Measurements from ENCODE around the gene B3GAT1. TPM values are rescaled to one million over a fixed set of nuclear protein-coding genes. Genes with fewer than 3 reads are reported as not detected.
A peak's percentile ranks its signal among the peaks of the same experiment; 100 is the strongest.

Gene B3GAT1
- total RNA-seq, 2 experiments from 2014 or later: 0.33 to 0.61 TPM

DNA sequence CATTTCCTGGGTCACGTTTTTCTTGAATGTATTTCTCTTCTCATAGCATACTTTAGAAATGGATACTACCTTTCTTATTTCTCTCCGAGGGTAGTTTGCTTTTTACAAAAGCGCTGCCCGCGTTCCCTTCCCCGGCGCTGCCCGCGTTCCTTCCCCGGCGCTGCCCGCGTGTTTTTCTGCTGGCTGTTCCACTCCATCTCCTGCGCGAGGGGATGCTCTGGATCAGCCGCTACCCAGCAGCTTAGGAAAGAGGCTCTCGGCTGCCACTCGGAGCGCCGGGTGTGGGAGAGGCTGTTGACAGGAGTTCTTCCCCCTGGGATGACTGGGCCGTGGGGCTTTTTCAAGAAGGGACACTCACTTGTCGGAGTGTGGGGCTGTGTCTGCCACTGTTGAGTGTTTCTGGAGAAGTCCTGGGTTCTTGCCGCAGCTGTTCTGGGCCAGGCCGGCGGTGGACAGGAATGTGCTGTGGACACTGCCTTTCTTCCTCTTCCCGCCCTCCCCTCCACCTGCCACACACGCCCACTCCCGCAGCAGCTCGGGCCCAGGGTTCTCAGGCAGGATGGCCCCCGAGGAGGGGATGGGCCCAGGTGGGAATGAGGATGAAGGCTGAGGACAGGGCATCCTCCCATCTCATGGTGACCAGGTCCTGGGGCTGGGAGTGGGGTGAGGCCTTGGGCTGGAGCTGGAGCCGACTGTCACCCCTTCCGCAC lies 49.7 kb downstream of the B3GAT1 start:
- Mint-ChIP-seq H3K9me3 (ENCODE audit: low read depth) (no peaks in the 10 kb centered on the region), H3K4me1 (peaks cover 14% of the 10 kb centered on the region), H3K27me3 (peaks cover 4% of the 10 kb centered on the region), H3K27ac (no peak overlapping the region), H3K36me3 (no peaks in the 10 kb centered on the region), H3K4me3 (no peak overlapping the region)
- CTCF ChIA-PET: no interaction called here
- ATAC-seq (no peak), DNase-seq (no peak)

DNA sequence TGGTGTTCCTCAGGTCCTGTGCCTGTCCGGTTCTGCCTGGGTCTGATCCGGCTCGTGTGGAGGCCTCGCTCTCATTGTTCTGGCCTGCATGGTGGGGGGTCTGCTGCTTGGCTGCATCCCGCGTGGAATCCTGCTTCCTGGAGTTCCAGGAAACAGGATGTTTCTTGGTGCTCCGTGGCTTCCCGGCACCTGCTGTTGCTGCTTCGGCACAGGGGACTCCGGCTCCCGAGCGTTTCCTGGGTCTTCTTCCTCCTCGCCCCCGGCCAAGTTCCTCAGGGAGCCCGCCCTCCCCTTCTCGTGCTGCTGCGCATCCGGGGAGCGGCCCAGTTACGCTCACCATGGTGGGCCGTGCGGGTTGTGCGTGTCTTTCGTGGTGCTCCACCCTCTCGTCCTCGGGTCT lies 50.4 kb downstream of the B3GAT1 start:
- CTCF ChIA-PET: no interaction called here
- Mint-ChIP-seq H3K27me3 (peaks cover 4% of the 10 kb centered on the region), H3K4me1 (peaks cover 14% of the 10 kb centered on the region), H3K36me3 (no peaks in the 10 kb centered on the region), H3K4me3 (no peak overlapping the region), H3K9me3 (ENCODE audit: low read depth) (no peaks in the 10 kb centered on the region), H3K27ac (no peak overlapping the region)
- no peak for ATAC-seq
- no peak for DNase-seq

DNA sequence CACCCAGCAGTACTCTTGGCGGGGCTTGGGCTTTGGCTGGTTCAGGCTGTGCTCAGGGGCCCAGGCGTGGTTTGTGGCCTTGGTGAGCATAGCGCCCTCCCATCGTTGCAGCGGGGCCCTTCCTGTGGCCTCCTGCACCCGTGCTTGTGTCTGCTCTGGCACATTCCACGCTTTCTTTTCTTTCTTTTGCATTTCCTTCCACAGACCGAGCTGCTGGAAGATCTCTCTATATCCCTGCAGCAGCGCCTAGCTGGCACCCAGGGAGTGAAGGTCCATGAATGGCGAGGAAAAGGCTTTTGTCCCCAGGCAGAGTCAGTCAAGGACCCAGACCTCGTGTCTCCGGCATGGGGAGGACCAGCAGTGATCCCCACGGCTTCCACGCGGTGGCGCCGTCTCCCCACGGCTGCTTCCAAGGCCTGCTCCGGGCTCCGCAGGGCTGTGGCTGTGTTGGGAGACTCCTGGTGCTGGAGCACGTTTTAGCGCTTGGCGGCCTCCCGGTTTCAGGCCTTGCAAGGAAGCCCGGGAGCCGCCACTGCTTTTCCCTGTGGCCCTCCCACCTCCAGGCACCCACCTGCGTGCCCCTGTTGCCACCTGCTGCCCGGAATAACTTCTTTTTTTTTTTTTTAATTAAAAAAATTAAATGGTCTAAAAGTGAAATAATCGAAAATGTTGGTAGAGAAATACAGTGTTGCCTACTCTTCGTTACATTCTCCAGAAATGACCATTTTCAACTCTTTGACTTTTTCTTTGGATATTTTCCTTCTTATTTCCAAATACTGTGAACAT lies 51.8 kb downstream of the B3GAT1 start:
- H3K27ac Mint-ChIP-seq: no peak overlapping the region
- peak; percentile 82 for DNase-seq
- H3K9me3 Mint-ChIP-seq (ENCODE audit: low read depth): no peaks in the 10 kb centered on the region
- CTCF ChIA-PET: interaction anchor here (1.1 to 1.4 kb wide), 2 partner anchors 11 to 98 kb away, joined by 3 to 4 read pairs; no protein-coding TSS in a partner anchor
- peaks cover 4% of the 10 kb centered on the region for H3K27me3 Mint-ChIP-seq
- peak; percentile 99 for ATAC-seq
- no peaks in the 10 kb centered on the region for H3K36me3 Mint-ChIP-seq
- no peak overlapping the region for H3K4me3 Mint-ChIP-seq
- H3K4me1 Mint-ChIP-seq: peaks cover 14% of the 10 kb centered on the region

DNA sequence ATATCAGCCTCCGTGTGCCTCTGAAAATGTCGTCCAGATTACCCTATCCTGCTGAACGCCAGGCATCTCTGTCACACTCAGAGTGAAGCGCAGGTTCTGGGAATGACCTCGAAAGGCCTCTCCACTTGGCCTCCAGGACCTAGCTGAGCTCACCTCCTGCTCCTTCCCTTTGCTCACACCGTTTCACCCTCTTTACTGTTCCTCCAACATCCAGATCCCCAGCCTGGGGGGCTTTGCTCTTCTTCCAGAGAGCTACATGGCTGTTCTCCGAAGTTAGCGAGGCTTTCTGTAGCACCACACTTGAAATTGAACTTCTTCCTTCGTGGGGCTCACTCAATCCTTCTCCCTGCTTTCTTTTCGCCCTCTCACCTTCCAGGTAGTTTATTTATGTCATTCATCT lies 52.4 kb downstream of the B3GAT1 start:
- peaks cover 7% of the 10 kb centered on the region for H3K27me3 Mint-ChIP-seq
- H3K4me3 Mint-ChIP-seq: no peak overlapping the region
- H3K9me3 Mint-ChIP-seq (ENCODE audit: low read depth): no peaks in the 10 kb centered on the region
- CTCF ChIA-PET: interaction anchor here (1.1 to 1.4 kb wide), 2 partner anchors 10 to 98 kb away, joined by 3 to 4 read pairs; no protein-coding TSS in a partner anchor
- DNase-seq (no peak), ATAC-seq (no peak)
- peaks cover 14% of the 10 kb centered on the region for H3K4me1 Mint-ChIP-seq
- H3K36me3 Mint-ChIP-seq: no peaks in the 10 kb centered on the region
- H3K27ac Mint-ChIP-seq: no peak overlapping the region

DNA sequence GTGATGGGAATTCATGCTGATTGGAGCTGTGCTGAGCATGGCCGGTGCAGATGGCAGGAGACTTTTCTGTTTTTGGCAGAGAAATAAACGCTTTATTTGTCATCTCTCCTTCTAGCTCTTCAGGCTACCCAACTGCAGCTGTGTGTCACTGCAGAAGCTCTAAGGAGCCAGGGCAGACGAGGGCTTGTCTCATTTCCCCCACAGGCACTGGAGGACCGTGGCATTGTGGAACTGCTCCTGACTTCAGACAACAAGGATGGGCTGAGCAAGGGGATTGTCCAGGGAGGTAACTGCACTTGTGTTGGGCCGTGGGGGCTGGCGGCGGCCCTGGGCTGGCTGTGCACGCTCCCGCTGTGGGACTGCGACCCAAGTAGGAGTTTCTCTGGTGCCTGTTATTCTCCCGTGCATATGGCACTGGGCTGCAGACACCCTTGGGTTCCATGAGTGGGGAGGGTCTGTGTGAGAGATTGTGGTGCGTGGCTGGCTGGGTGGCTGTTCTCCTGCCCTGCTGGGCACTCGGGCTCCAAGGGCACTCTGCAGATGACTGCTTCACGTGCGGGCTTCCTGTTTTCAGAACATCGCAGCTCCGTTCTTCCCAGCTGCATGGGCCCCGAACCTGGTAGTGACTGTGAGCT lies 53.1 kb downstream of the B3GAT1 start:
- CTCF ChIA-PET: interaction anchor here (1.1 to 1.4 kb wide), 2 partner anchors 10 to 97 kb away, joined by 3 to 4 read pairs; no protein-coding TSS in a partner anchor
- Mint-ChIP-seq H3K9me3 (ENCODE audit: low read depth) (no peaks in the 10 kb centered on the region), H3K27ac (no peak overlapping the region), H3K4me1 (peaks cover 14% of the 10 kb centered on the region), H3K36me3 (no peaks in the 10 kb centered on the region), H3K4me3 (no peak overlapping the region), H3K27me3 (peaks cover 7% of the 10 kb centered on the region)
- no peak for DNase-seq
- no peak for ATAC-seq

DNA sequence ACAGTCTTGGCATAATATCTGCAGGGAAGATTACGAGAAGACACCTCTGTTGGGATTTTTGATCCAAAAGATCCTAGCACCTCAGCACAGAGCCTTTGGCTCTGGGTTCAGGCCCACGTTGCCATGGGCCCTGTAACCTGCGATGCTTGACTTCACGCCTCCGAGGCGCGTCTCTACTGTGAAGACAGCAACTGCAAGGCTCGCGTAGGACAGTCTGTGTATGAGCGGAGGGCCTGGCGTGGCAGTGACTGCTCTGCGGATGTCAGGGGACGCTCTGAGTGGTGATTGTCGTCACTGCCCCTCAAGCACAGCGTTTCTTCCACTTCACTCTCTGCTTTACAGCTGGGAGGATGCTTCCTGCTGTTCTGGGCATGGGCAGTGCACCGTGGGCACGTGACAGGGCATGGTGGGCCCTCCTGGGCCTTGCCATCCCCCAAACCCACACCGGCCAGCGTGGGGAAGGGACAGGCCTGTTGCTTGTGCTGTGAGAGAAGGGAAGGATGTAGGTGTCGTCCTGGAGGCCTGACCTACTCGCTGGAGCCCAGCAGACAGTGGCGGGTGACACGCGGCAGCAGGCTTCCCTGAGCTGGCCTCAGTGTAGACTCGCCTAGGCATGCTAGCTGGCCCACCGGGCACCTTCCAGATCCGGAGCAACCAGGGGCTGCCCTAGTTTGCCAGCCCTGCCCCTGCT lies 53.7 kb downstream of the B3GAT1 start:
- CTCF ChIA-PET: no interaction called here
- H3K36me3 Mint-ChIP-seq: no peaks in the 10 kb centered on the region
- no peak for ATAC-seq

DNA sequence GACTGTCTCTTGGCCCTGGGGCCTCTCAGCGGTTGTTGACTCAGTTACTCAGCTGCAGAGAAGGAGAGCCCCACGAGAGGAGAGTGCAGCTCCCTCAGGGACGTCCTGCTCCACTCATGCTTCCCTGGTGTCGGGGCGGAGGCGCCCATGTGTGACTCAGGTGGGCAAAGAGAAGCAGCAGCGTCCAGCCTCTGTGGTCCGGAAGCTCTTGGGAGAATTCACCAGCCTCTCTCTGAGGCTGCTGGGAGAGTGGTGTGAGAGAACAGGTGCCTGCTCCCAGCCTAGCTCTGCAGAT lies 54.5 kb downstream of the B3GAT1 start:
- CTCF ChIA-PET: interaction anchor here (1.2 kb wide), 1 partner anchor 16 kb away, joined by 3 read pairs; no protein-coding TSS in a partner anchor
- no peak for ATAC-seq
- H3K36me3 Mint-ChIP-seq: no peaks in the 10 kb centered on the region
- no peak overlapping the region for H3K4me3 Mint-ChIP-seq
- H3K4me1 Mint-ChIP-seq: peaks cover 14% of the 10 kb centered on the region
- no peaks in the 10 kb centered on the region for H3K9me3 Mint-ChIP-seq (ENCODE audit: low read depth)
- H3K27me3 Mint-ChIP-seq: peaks cover 10% of the 10 kb centered on the region
- H3K27ac Mint-ChIP-seq: no peak overlapping the region
- no peak for DNase-seq

More for the DNA sequence above, 53.7 kb downstream of the B3GAT1 start:
- H3K9me3 Mint-ChIP-seq (ENCODE audit: low read depth): no peaks in the 10 kb centered on the region
- H3K27me3 Mint-ChIP-seq: peaks cover 10% of the 10 kb centered on the region
- DNase-seq: no peak
- peaks cover 14% of the 10 kb centered on the region for H3K4me1 Mint-ChIP-seq
- H3K27ac Mint-ChIP-seq: no peak overlapping the region
- H3K4me3 Mint-ChIP-seq: no peak overlapping the region

DNA sequence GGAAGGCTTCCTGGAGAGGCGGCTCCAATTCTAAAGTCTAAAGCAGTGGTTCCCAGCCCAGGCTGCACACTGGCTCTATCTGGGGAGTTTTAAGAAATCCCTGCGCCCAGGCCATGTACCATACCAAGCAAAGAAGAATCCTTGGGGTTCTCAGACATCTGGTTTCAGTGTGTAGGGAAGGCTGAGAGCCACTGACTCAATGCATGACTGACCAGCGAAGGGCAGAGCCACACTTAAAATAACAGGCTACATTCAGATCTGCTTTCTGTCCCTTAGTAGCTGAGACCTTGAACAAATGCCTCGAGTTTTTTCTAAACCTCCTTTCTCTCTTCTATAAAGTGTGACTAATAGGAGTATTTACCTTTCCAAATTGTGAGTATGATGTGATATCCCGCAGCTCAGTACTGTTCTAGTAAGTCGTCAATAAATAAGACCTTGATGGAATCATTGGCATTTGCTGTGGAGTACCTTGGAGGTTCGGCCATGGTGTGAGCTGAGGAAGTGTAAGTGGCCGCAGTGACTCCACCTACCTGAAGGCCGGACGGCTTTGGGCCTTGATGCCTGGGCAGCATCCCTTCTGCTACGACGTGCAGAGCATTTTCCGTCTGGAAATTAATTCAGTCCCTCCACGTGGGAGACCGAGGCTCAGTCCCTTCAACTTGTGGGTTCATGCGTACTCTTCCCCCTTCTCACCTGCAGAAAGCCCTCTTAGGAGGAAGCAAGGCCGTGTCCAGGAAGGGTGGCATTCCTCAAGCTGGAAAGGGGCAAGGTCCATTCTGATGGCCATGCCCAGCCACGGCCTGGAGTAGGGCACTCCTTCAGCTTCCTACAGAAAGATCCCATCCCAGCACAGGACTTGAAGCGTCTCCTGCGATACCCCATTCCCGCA lies 55.1 kb downstream of the B3GAT1 start:
- no peak for DNase-seq
- Mint-ChIP-seq H3K4me1 (peaks cover 12% of the 10 kb centered on the region), H3K36me3 (no peaks in the 10 kb centered on the region), H3K27me3 (peaks cover 8% of the 10 kb centered on the region), H3K4me3 (no peak overlapping the region), H3K27ac (no peak overlapping the region), H3K9me3 (ENCODE audit: low read depth) (no peaks in the 10 kb centered on the region)
- no peak for ATAC-seq
- CTCF ChIA-PET: interaction anchor here (1.2 kb wide), 1 partner anchor 16 kb away, joined by 3 read pairs; no protein-coding TSS in a partner anchor

DNA sequence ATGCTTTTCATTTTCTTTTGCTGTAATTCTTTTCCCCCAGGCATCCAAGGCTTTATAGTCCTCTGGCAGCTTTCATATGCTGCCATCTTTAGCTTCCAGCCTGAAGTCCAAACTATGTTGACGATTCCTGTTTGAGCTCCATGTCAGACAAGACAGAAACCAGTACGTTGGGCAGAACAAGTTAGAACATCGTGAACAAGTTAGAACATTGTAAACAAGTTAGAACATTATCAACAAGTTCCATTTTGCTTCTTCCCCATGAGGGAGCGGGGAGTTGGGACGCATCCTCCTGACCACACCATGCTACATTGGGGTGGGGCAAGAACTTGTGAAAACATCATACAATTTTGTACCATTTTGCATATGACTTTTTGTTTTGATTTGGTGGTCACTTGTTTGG lies 56.4 kb downstream of the B3GAT1 start:
- H3K9me3 Mint-ChIP-seq (ENCODE audit: low read depth): no peaks in the 10 kb centered on the region
- H3K27ac Mint-ChIP-seq: no peak overlapping the region
- H3K4me3 Mint-ChIP-seq: no peak overlapping the region
- no peak for DNase-seq
- H3K27me3 Mint-ChIP-seq: peaks cover 6% of the 10 kb centered on the region
- no peak for ATAC-seq
- peaks cover 12% of the 10 kb centered on the region for H3K4me1 Mint-ChIP-seq
- CTCF ChIA-PET: no interaction called here
- no peaks in the 10 kb centered on the region for H3K36me3 Mint-ChIP-seq

DNA sequence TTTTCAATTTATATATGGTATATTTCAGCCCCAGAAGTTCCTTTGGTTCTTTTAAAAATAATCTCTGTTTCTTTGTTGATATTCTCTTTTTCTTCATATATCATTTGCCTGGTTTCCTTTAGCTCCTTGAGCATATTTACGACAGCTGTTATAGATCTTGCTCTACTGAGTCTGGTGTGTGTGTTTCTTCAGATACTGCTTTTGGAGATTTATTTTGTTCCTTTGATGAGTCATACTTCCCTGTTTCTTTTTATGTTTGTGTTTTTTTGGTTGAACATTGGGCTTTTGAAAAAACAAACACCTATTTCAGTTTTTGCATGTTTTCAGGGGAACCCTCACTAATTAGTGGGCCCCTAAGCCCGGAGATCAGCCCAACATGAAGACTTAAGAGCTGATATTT lies 56.9 kb downstream of the B3GAT1 start:
- CTCF ChIA-PET: interaction anchor here (1.0 to 1.2 kb wide), 2 partner anchors 79 to 513 kb away, joined by 3 read pairs; partner anchors contain the start of gene GLB1L3
- no peak for ATAC-seq
- Mint-ChIP-seq H3K4me3 (no peak overlapping the region), H3K27me3 (peaks cover 6% of the 10 kb centered on the region), H3K9me3 (ENCODE audit: low read depth) (no peaks in the 10 kb centered on the region), H3K4me1 (peaks cover 13% of the 10 kb centered on the region), H3K27ac (no peak overlapping the region), H3K36me3 (no peaks in the 10 kb centered on the region)
- no peak for DNase-seq

DNA sequence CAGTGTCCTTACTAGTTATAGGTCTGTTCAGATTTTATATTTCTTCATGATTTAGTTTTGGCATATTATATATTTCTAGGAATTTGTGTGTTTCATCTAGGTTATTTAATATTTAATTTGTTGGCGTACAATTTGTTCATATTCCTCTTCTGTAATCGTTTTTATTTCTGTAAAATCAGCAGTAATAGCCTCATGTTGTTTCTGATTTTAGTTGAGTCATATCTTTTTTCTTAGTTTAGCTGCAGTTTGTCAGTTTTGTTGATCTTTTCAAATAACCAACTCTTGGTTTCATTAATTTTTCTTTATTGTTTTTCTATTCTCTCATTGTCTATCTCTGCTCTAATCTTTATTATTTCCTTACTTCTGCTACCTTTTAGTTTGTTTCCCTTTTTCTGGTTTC lies 59.9 kb downstream of the B3GAT1 start:
- DNase-seq: no peak
- H3K36me3 Mint-ChIP-seq: no peaks in the 10 kb centered on the region
- H3K4me3 Mint-ChIP-seq: no peak overlapping the region
- no peaks in the 10 kb centered on the region for H3K9me3 Mint-ChIP-seq (ENCODE audit: low read depth)
- CTCF ChIA-PET: interaction anchor here (0.8 kb wide), 1 partner anchor 213 kb away, joined by 3 read pairs; no protein-coding TSS in a partner anchor
- H3K27ac Mint-ChIP-seq: no peak overlapping the region
- peaks cover 20% of the 10 kb centered on the region for H3K4me1 Mint-ChIP-seq
- ATAC-seq: no peak
- H3K27me3 Mint-ChIP-seq: peaks cover 6% of the 10 kb centered on the region

DNA sequence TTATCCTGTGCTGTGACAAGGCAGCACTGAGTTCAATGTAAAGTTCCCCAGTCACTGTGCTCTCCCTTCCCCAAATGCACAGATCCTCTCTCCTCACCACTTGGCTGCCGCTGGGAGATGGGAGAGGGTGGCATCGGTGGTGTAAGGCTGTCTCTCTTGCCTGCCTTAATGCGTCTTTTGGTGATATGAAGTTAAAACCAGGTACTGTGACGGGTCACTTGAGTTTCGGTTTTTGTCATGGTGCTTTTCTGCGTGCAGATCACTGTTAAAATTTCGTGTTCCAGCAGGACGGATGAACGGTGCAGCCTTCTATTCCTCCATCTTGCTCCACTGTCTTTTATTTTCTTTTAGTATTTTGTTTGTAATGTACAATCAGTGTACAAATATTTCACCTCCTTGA lies 61.7 kb downstream of the B3GAT1 start:
- peak overlapping the region; percentile 35 for H3K27ac Mint-ChIP-seq
- ATAC-seq (no peak), DNase-seq (no peak)
- no peaks in the 10 kb centered on the region for H3K9me3 Mint-ChIP-seq (ENCODE audit: low read depth)
- peaks cover 20% of the 10 kb centered on the region for H3K4me1 Mint-ChIP-seq
- CTCF ChIA-PET: interaction anchor here (1.6 kb wide), 1 partner anchor 74 kb away, joined by 4 read pairs; the partner anchor contains the start of gene GLB1L3
- peaks cover 6% of the 10 kb centered on the region for H3K27me3 Mint-ChIP-seq
- H3K4me3 Mint-ChIP-seq: no peak overlapping the region
- H3K36me3 Mint-ChIP-seq: no peaks in the 10 kb centered on the region

All from activated CD8-positive, alpha-beta memory T cell treated with anti-CD3 and anti-CD28 coated beads, Interleukin-2, amount 10 ng/mL, durations not matched to agents 7 days and 5 days (primary cell).